Jurkat, Clone E6-1 (cell line): Measurements from ENCODE around the gene MATN4.
A peak's percentile ranks its signal among the peaks of the same experiment; 100 is the strongest.

Experiments
- DNase-seq: peaks from one replicate; pipeline ENCODE4 v3.0.0-alpha.2; 2011; ENCODE audit warnings: low read depth, low spot score
- H3K4me3 ChIP-seq: 2 replicates; pipeline ENCODE4 v1.5.1; 2011; ENCODE audit warnings: mild to moderate bottlenecking, low read length, control low read depth, moderate library complexity

The MATN4 gene

GRCh38 chr20:45341939-45342854 is 34.1 kb upstream of the MATN4 start:
- DNase-seq: no peak
- H3K4me3 ChIP-seq: no peak overlapping the region

- H3K4me3 ChIP-seq: no peak overlapping the region
- DNase-seq: no peak
Measured at GRCh38 chr20:45341579-45341938, 33.5 kb upstream of the MATN4 start.

- no peak for DNase-seq
- H3K4me3 ChIP-seq: no peak overlapping the region
Measured at GRCh38 chr20:45340951-45341350, 32.9 kb upstream of the MATN4 start.

GRCh38 chr20:45340236-45340847 is 32.2 kb upstream of the MATN4 start:
- DNase-seq: no peak
- H3K4me3 ChIP-seq: no peak overlapping the region

GRCh38 chr20:45339799-45340198 is 31.7 kb upstream of the MATN4 start:
- H3K4me3 ChIP-seq: no peak overlapping the region
- no peak for DNase-seq

- no peak for DNase-seq
- H3K4me3 ChIP-seq: no peak overlapping the region
Measured at GRCh38 chr20:45339084-45339483, 31.0 kb upstream of the MATN4 start.

- no peak overlapping the region for H3K4me3 ChIP-seq
- DNase-seq: no peak
Measured at GRCh38 chr20:45338121-45339030, 30.3 kb upstream of the MATN4 start.

GRCh38 chr20:45337367-45338120 is 29.4 kb upstream of the MATN4 start:
- DNase-seq: no peak
- H3K4me3 ChIP-seq: no peak overlapping the region

GRCh38 chr20:45336530-45337366 is 28.6 kb upstream of the MATN4 start:
- no peak for DNase-seq

GRCh38 chr20:45330476-45330875 is 22.4 kb upstream of the MATN4 start:
- H3K4me3 ChIP-seq: no peak overlapping the region
- no peak for DNase-seq

More at GRCh38 chr20:45336530-45337366, 28.6 kb upstream of the MATN4 start:
- no peak overlapping the region for H3K4me3 ChIP-seq

GRCh38 chr20:45329497-45330319 is 21.6 kb upstream of the MATN4 start:
- H3K4me3 ChIP-seq: no peak overlapping the region
- DNase-seq: no peak

GRCh38 chr20:45328451-45328850 is 20.4 kb upstream of the MATN4 start:
- DNase-seq: no peak
- H3K4me3 ChIP-seq: no peak overlapping the region

- no peak for DNase-seq
- no peak overlapping the region for H3K4me3 ChIP-seq
Measured at GRCh38 chr20:45325371-45325770, 17.3 kb upstream of the MATN4 start.

- DNase-seq: no peak
- no peak overlapping the region for H3K4me3 ChIP-seq
Measured at GRCh38 chr20:45323731-45324130, 15.6 kb upstream of the MATN4 start.

GRCh38 chr20:45322952-45323383 is 14.9 kb upstream of the MATN4 start:
- H3K4me3 ChIP-seq: no peak overlapping the region
- DNase-seq: no peak

GRCh38 chr20:45320948-45321595 is 13.0 kb upstream of the MATN4 start:
- DNase-seq: peak; percentile 81
- H3K4me3 ChIP-seq: no peak overlapping the region

GRCh38 chr20:45318948-45319347 is 10.8 kb upstream of the MATN4 start:
- no peak overlapping the region for H3K4me3 ChIP-seq
- DNase-seq: peak; percentile 12
